Right lobe of liver (tissue), 4 donors: ENCODE data around the gene YBEY.

ENCODE experiments used
- CTCF ChIP-seq, 4 donors: fragments of 200-600 bp in 3 of 4; fragments of 450-650 bp in 1 of 4; IDR thresholded peaks; one replicate each; pipeline versions ENCODE4 v1.5.1 to v1.8.0; 2016 to 2022; ENCODE audit warnings: antibody characterized with exemption in 4 of 4, mild to moderate bottlenecking in 2 of 4
- POLR2A ChIP-seq: fragments of 450-650 bp; IDR thresholded peaks from one replicate; pipeline ENCODE4 v1.6.1; 2017; ENCODE audit warnings: antibody characterized with exemption, mild to moderate bottlenecking
- donor health status: DM: no; HTN: no; CAD: no.
- donor health status: DM: no; HTN: no; CAD: no.
- donor health status: DM: no; HTN: yes; CAD: no.

- TF ChIP-seq POLR2A (no peak), CTCF (IDR thresholded peaks at IDR 0.05) (no peak)
Observed at GRCh38 chr21:46320331-46320801, 34.2 kb downstream of the YBEY start.
